WTC11 (cell line): ENCODE data around the gene ULK4. TPM values are rescaled to one million over a fixed set of nuclear protein-coding genes. Genes with fewer than 3 reads are reported as not detected.
A peak's percentile ranks its signal among the peaks of the same experiment; 100 is the strongest.

Experiments used
- ATAC-seq: fragments of 200-7000 bp; cut with Tn5 transposase; 2 replicates; pipeline ENCODE4 v1.10.0; 2021; ENCODE audit warnings: mild to moderate bottlenecking, moderate library complexity
- CTCF ChIA-PET: fragments of 300-600 bp; sonication (Branson Sonifier 250); formaldehyde crosslinking; loops from one replicate; lab custom pipeline; 2021; ENCODE audit warnings: antibody characterized with exemption; lab: Charles Lee
- POLR2A ChIA-PET: fragments of 350-600 bp; sonication (Branson Sonifier 250); formaldehyde crosslinking; loops from one replicate; lab custom pipeline; 2021; ENCODE audit warnings: antibody characterized with exemption; lab: Charles Lee
- DNase-seq: peaks from one replicate; pipeline ENCODE4 v3.0.0; 2021; ENCODE audit warnings: low spot score
- H3K27ac Mint-ChIP-seq: 2 replicates; pipeline ENCODE4 v1.8.0; 2021; ENCODE audit warnings: mixed read lengths
- H3K27me3 Mint-ChIP-seq: 2 replicates; pipeline ENCODE4 v1.8.0; 2021; ENCODE audit warnings: low read depth, mild to moderate bottlenecking, moderate library complexity, mixed read lengths
- H3K36me3 Mint-ChIP-seq: 2 replicates; pipeline ENCODE4 v1.8.0; 2021; ENCODE audit warnings: mixed read lengths
- H3K4me1 Mint-ChIP-seq: 2 replicates; pipeline ENCODE4 v1.8.0; 2022; ENCODE audit warnings: mixed read lengths
- H3K4me3 Mint-ChIP-seq: 2 replicates; pipeline ENCODE4 v1.8.0; 2021; ENCODE audit warnings: mild to moderate bottlenecking, moderate library complexity, mixed read lengths
- H3K9me3 Mint-ChIP-seq: 2 replicates; pipeline ENCODE4 v1.8.0; 2021; ENCODE audit warnings: mixed read lengths
- ATF1 ChIP-seq: sonication (generic); formaldehyde crosslinking; IDR thresholded peaks from 2 replicates; pipeline ENCODE4 v1.8.1; 2023; ENCODE audit warnings: mild to moderate bottlenecking, moderate library complexity, missing genetic modification reagents
- ETV6 ChIP-seq: sonication (generic); formaldehyde crosslinking; IDR thresholded peaks from 2 replicates; pipeline ENCODE4 v1.8.1; 2022; ENCODE audit warnings: mild to moderate bottlenecking, missing genetic modification reagents
- GTF2I ChIP-seq: fragments of 250-450 bp; sonication (Bioruptor Pico); conservative IDR thresholded peaks from 2 replicates; pipeline ENCODE4 v1.4.0; 2021; ENCODE audit warnings: mild to moderate bottlenecking
- IRF2 ChIP-seq: sonication (generic); formaldehyde crosslinking; IDR thresholded peaks from 2 replicates; pipeline ENCODE4 v1.8.0; 2022; ENCODE audit warnings: low read depth, missing genetic modification reagents, borderline replicate concordance
- JUN ChIP-seq: sonication (generic); formaldehyde crosslinking; IDR thresholded peaks from 2 replicates; pipeline ENCODE4 v1.8.0; 2023; ENCODE audit warnings: mild to moderate bottlenecking, missing genetic modification reagents
- NFYB ChIP-seq: sonication (generic); formaldehyde crosslinking; conservative IDR thresholded peaks from 2 replicates; pipeline ENCODE4 v1.8.0; 2022; ENCODE audit warnings: low read depth, missing genetic modification reagents
- NR3C1 ChIP-seq: sonication (generic); formaldehyde crosslinking; conservative IDR thresholded peaks from 2 replicates; pipeline ENCODE4 v1.8.1; 2023; ENCODE audit warnings: low read depth, mild to moderate bottlenecking, missing genetic modification reagents
- RELA ChIP-seq: sonication (generic); formaldehyde crosslinking; IDR thresholded peaks from 2 replicates; pipeline ENCODE4 v1.8.1; 2022; ENCODE audit warnings: missing genetic modification reagents, mild to moderate bottlenecking, borderline replicate concordance
- TCF7 ChIP-seq: sonication (generic); formaldehyde crosslinking; IDR thresholded peaks from 2 replicates; pipeline ENCODE4 v1.8.0; 2022; ENCODE audit warnings: mild to moderate bottlenecking, low read depth, missing genetic modification reagents, moderate library complexity
- ZBTB21 ChIP-seq: sonication (generic); formaldehyde crosslinking; IDR thresholded peaks from 2 replicates; pipeline ENCODE4 v1.8.1; 2023; ENCODE audit warnings: mild to moderate bottlenecking, missing genetic modification reagents, borderline replicate concordance
- ZNF219 ChIP-seq: sonication (generic); formaldehyde crosslinking; IDR thresholded peaks from 2 replicates; pipeline ENCODE4 v1.8.0; 2023; ENCODE audit warnings: missing genetic modification reagents, mild to moderate bottlenecking, borderline replicate concordance
- ZNF232 ChIP-seq: sonication (generic); formaldehyde crosslinking; IDR thresholded peaks from 2 replicates; pipeline ENCODE4 v1.8.0; 2022; ENCODE audit warnings: mild to moderate bottlenecking, missing genetic modification reagents
- ZNF263 ChIP-seq: sonication (generic); formaldehyde crosslinking; IDR thresholded peaks from 2 replicates; pipeline ENCODE4 v1.8.1; 2022; ENCODE audit warnings: low read depth, mild to moderate bottlenecking, moderate library complexity, missing genetic modification reagents
- ZNF416 ChIP-seq: fragments of 250-450 bp; sonication (Bioruptor Pico); IDR thresholded peaks from 2 replicates; pipeline ENCODE4 v1.9.0; 2021; ENCODE audit warnings: mild to moderate bottlenecking, inconsistent platforms
- ZNF423 ChIP-seq: fragments of 250-450 bp; sonication (Bioruptor Pico); IDR thresholded peaks from 2 replicates; pipeline ENCODE4 v2.1.2; 2022; ENCODE audit warnings: mild to moderate bottlenecking, moderate library complexity
- total RNA-seq: library from RNA; stranded (reverse); gene quantifications from 3 replicates; pipeline ENCODE4 v1.2.3, GENCODE V29; 2021
- TF ChIP-seq, protein P1 (sequence below): sonication (generic); formaldehyde crosslinking; IDR thresholded peaks from 2 replicates; pipeline ENCODE4 v1.8.1; 2023; ENCODE audit warnings: mild to moderate bottlenecking, moderate library complexity, missing genetic modification reagents
- TF ChIP-seq, protein P2 (sequence below): sonication (generic); formaldehyde crosslinking; IDR thresholded peaks from 2 replicates; pipeline ENCODE4 v1.8.1; 2022; ENCODE audit warnings: low read depth, mild to moderate bottlenecking, moderate library complexity, missing genetic modification reagents, borderline replicate concordance
- TF ChIP-seq, protein P3 (sequence below): sonication (generic); formaldehyde crosslinking; IDR thresholded peaks from 2 replicates; pipeline ENCODE4 v1.8.1; 2022; ENCODE audit warnings: missing genetic modification reagents, borderline replicate concordance
- TF ChIP-seq, protein P4 (sequence below): sonication (generic); formaldehyde crosslinking; conservative IDR thresholded peaks from 2 replicates; pipeline ENCODE4 v1.8.1; 2023; ENCODE audit warnings: mild to moderate bottlenecking, low read depth, missing genetic modification reagents, moderate library complexity
- TF ChIP-seq, protein P5 (sequence below): fragments of 250-450 bp; sonication (Bioruptor Pico); IDR thresholded peaks from 2 replicates; pipeline ENCODE4 v1.9.0; 2021; ENCODE audit warnings: mild to moderate bottlenecking
- TF ChIP-seq, protein P6 (sequence below): sonication (generic); formaldehyde crosslinking; conservative IDR thresholded peaks from 2 replicates; pipeline ENCODE4 v1.8.1; 2022; ENCODE audit warnings: mild to moderate bottlenecking, missing genetic modification reagents
- TF ChIP-seq, protein P7 (sequence below): sonication (generic); formaldehyde crosslinking; IDR thresholded peaks from 2 replicates; pipeline ENCODE4 v1.8.1; 2022; ENCODE audit warnings: low read depth, missing genetic modification reagents, borderline replicate concordance
- TF ChIP-seq, protein P8 (sequence below): sonication (generic); formaldehyde crosslinking; IDR thresholded peaks from 2 replicates; pipeline ENCODE4 v1.8.1; 2022; ENCODE audit warnings: mild to moderate bottlenecking, moderate library complexity, missing genetic modification reagents

The ULK4 gene
- total RNA-seq, 1 experiment from 2014 or later = 9.2 TPM

DNA sequence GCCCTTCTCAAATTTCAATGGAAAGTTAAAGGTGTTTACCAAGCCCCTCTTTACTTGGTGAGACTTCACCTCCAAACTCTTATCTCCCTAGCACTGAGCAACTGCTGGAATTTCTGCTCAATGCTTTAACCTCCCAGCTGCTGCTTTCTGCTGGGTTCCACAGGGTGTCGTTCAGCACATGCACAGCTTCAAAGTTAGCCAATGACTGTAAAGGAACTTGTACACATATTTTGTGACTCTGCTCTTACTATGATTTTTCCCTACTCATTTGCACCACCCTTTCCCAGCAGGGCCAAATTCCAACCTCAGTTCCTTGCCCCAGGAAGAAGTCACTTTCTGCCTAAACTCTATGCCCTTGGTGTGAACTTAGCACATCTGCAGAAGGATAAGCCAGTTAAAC is 89.7 kb downstream of the ULK4 start:
- no peak overlapping the region for H3K4me3 Mint-ChIP-seq
- CTCF ChIA-PET = interaction anchor here (1.3 kb wide), 1 partner anchor 9 kb away, joined by 3 read pairs; no protein-coding TSS in a partner anchor
- no peak for DNase-seq
- no peaks in the 10 kb centered on the region for H3K27me3 Mint-ChIP-seq
- H3K36me3 Mint-ChIP-seq = peaks cover 10% of the 10 kb centered on the region; the same call in 1 of the 2 replicates
- peaks cover 7% of the 10 kb centered on the region for H3K4me1 Mint-ChIP-seq
- TF ChIP-seq NFYB (CRISPR knock-in tag) (no peak), ZNF232 (CRISPR knock-in tag) (no peak), ETV6 (no peak)
- TF ChIP-seq, protein P1, sequence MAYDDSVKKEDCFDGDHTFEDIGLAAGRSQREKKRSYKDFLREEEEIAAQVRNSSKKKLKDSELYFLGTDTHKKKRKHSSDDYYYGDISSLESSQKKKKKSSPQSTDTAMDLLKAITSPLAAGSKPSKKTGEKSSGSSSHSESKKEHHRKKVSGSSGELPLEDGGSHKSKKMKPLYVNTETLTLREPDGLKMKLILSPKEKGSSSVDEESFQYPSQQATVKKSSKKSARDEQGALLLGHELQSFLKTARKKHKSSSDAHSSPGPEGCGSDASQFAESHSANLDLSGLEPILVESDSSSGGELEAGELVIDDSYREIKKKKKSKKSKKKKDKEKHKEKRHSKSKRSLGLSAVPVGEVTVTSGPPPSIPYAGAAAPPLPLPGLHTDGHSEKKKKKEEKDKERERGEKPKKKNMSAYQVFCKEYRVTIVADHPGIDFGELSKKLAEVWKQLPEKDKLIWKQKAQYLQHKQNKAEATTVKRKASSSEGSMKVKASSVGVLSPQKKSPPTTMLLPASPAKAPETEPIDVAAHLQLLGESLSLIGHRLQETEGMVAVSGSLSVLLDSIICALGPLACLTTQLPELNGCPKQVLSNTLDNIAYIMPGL (CRISPR knock-in tag) = no peak
- POLR2A ChIA-PET = no interaction called here
- peak overlapping the region; percentile 87 for H3K27ac Mint-ChIP-seq
- peaks cover 16% of the 10 kb centered on the region for H3K9me3 Mint-ChIP-seq
- peak; percentile 18; the same call in 1 of the 2 replicates for ATAC-seq

DNA sequence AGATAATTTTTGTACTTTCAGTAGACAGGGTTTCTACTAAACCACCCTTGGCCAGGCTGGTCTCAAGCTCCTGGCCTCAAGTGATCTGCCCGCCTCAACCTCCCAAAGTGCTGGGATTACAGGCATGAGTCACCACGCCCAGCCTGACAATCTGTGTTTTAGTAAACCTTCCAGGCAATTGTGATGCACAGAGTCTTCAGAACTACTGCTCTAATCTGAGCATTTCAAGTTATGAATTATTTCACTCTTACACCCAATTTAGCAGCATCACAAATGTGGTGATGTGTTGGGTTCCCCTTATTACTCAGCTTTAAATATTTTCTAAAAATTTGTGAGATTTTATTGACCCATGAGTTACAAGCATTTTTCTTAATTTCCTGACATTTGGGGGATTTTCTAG is 94.4 kb downstream of the ULK4 start:
- ATAC-seq = no peak
- ChIA-PET CTCF (no interaction called here), POLR2A (no interaction called here)
- Mint-ChIP-seq H3K27me3 (no peaks in the 10 kb centered on the region), H3K4me3 (no peak overlapping the region), H3K27ac (no peak overlapping the region), H3K9me3 (peaks cover 20% of the 10 kb centered on the region), H3K4me1 (peaks cover 7% of the 10 kb centered on the region), H3K36me3 (peaks cover 10% of the 10 kb centered on the region; the same call in 1 of the 2 replicates)
- TF ChIP-seq ATF1 (CRISPR knock-in tag) = no peak
- TF ChIP-seq, protein P2, sequence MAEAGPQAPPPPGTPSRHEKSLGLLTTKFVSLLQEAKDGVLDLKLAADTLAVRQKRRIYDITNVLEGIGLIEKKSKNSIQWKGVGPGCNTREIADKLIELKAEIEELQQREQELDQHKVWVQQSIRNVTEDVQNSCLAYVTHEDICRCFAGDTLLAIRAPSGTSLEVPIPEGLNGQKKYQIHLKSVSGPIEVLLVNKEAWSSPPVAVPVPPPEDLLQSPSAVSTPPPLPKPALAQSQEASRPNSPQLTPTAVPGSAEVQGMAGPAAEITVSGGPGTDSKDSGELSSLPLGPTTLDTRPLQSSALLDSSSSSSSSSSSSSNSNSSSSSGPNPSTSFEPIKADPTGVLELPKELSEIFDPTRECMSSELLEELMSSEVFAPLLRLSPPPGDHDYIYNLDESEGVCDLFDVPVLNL (CRISPR knock-in tag) = no peak
- TF ChIP-seq, protein P3, sequence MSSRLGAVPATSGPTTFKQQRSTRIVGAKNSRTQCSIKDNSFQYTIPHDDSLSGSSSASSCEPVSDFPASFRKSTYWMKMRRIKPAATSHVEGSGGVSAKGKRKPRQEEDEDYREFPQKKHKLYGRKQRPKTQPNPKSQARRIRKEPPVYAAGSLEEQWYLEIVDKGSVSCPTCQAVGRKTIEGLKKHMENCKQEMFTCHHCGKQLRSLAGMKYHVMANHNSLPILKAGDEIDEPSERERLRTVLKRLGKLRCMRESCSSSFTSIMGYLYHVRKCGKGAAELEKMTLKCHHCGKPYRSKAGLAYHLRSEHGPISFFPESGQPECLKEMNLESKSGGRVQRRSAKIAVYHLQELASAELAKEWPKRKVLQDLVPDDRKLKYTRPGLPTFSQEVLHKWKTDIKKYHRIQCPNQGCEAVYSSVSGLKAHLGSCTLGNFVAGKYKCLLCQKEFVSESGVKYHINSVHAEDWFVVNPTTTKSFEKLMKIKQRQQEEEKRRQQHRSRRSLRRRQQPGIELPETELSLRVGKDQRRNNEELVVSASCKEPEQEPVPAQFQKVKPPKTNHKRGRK = no peak
- TF ChIP-seq ZNF416 (CRISPR knock-in tag) = no peak
- no peak for TF ChIP-seq RELA (CRISPR knock-in tag)
- TF ChIP-seq TCF7 (CRISPR knock-in tag) = no peak
- TF ChIP-seq, protein P4, sequence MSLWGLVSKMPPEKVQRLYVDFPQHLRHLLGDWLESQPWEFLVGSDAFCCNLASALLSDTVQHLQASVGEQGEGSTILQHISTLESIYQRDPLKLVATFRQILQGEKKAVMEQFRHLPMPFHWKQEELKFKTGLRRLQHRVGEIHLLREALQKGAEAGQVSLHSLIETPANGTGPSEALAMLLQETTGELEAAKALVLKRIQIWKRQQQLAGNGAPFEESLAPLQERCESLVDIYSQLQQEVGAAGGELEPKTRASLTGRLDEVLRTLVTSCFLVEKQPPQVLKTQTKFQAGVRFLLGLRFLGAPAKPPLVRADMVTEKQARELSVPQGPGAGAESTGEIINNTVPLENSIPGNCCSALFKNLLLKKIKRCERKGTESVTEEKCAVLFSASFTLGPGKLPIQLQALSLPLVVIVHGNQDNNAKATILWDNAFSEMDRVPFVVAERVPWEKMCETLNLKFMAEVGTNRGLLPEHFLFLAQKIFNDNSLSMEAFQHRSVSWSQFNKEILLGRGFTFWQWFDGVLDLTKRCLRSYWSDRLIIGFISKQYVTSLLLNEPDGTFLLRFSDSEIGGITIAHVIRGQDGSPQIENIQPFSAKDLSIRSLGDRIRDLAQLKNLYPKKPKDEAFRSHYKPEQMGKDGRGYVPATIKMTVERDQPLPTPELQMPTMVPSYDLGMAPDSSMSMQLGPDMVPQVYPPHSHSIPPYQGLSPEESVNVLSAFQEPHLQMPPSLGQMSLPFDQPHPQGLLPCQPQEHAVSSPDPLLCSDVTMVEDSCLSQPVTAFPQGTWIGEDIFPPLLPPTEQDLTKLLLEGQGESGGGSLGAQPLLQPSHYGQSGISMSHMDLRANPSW = no peak
- no peak for TF ChIP-seq IRF2 (CRISPR knock-in tag)
- TF ChIP-seq, protein P5, sequence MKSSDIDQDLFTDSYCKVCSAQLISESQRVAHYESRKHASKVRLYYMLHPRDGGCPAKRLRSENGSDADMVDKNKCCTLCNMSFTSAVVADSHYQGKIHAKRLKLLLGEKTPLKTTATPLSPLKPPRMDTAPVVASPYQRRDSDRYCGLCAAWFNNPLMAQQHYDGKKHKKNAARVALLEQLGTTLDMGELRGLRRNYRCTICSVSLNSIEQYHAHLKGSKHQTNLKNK (CRISPR knock-in tag) = no peak
- no peak for TF ChIP-seq ZBTB21 (CRISPR knock-in tag)
- no peak for DNase-seq

DNA sequence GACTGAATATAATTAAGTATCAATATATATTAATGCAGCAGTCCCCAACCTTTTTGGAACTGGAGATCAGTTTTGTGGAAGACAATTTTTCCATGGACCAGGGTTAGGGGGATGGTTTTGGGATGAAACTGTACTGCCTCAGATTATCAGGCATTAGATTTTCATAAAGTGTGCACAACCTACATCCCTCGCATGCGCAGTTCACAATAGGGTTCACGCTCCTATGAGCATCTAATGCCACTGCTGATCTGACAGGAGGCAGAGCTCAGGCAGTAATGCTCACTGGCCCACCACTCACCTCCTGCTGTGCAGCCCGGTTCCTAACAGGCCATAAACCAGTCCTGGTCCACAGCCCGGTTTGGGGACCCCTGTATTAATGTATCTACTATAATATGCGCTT is 95.6 kb downstream of the ULK4 start:
- DNase-seq (no peak), ATAC-seq (no peak)
- Mint-ChIP-seq H3K4me3 (no peak overlapping the region), H3K9me3 (peaks cover 20% of the 10 kb centered on the region), H3K27ac (no peak overlapping the region), H3K4me1 (no peaks in the 10 kb centered on the region), H3K27me3 (no peaks in the 10 kb centered on the region), H3K36me3 (peaks cover 10% of the 10 kb centered on the region; the same call in 1 of the 2 replicates)
- POLR2A ChIA-PET = no interaction called here
- CTCF ChIA-PET = no interaction called here
- TF ChIP-seq JUN (CRISPR knock-in tag) (no peak), NR3C1 (CRISPR knock-in tag) (no peak), ZNF423 (CRISPR knock-in tag) (no peak), ZNF219 (no peak), GTF2I (CRISPR knock-in tag) (no peak), ZNF263 (CRISPR knock-in tag) (no peak)
- TF ChIP-seq, protein P6, sequence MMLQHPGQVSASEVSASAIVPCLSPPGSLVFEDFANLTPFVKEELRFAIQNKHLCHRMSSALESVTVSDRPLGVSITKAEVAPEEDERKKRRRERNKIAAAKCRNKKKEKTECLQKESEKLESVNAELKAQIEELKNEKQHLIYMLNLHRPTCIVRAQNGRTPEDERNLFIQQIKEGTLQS (CRISPR knock-in tag) = no peak
- TF ChIP-seq, protein P7, sequence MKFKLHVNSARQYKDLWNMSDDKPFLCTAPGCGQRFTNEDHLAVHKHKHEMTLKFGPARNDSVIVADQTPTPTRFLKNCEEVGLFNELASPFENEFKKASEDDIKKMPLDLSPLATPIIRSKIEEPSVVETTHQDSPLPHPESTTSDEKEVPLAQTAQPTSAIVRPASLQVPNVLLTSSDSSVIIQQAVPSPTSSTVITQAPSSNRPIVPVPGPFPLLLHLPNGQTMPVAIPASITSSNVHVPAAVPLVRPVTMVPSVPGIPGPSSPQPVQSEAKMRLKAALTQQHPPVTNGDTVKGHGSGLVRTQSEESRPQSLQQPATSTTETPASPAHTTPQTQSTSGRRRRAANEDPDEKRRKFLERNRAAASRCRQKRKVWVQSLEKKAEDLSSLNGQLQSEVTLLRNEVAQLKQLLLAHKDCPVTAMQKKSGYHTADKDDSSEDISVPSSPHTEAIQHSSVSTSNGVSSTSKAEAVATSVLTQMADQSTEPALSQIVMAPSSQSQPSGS = no peak
- TF ChIP-seq, protein P8, sequence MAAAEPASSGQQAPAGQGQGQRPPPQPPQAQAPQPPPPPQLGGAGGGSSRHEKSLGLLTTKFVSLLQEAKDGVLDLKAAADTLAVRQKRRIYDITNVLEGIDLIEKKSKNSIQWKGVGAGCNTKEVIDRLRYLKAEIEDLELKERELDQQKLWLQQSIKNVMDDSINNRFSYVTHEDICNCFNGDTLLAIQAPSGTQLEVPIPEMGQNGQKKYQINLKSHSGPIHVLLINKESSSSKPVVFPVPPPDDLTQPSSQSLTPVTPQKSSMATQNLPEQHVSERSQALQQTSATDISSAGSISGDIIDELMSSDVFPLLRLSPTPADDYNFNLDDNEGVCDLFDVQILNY (CRISPR knock-in tag) = no peak
